ENCODE data around the gene CRACDL. TPM values are rescaled to one million over a fixed set of nuclear protein-coding genes. Genes with fewer than 3 reads are reported as not detected.

CRACDL gene
- total RNA-seq, 6 experiments from 2014 or later: not detected

DNA sequence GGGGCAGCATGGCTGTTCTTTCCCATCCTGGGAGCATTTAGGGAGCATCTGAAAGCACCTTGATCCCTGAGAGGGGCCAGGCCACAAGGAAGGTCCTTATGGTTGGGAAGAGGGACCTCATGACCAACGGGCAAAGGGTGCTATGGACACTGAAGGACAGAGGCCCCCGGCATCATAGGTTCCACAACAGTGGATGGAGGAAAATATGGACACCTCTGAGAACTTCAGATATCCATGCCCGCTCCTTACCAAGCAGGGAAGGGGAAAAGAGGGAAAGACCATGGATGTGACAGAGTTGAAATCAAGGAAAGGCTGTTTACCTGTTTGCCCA lies 111.0 kb downstream of the CRACDL start:
- Mint-ChIP-seq H3K9me3 (peaks cover 4% of the 10 kb centered on the region), H3K4me1 (ENCODE audit: low read depth) (no peaks in the 10 kb centered on the region), H3K27ac (no peak overlapping the region), H3K27me3 (ENCODE audit: insufficient read depth) (peaks cover 46% of the 10 kb centered on the region), H3K4me3 (no peak overlapping the region), H3K36me3 (ENCODE audit: low read depth) (peaks cover 4% of the 10 kb centered on the region)
- no peak for DNase-seq
- TF ChIP-seq, protein P1, sequence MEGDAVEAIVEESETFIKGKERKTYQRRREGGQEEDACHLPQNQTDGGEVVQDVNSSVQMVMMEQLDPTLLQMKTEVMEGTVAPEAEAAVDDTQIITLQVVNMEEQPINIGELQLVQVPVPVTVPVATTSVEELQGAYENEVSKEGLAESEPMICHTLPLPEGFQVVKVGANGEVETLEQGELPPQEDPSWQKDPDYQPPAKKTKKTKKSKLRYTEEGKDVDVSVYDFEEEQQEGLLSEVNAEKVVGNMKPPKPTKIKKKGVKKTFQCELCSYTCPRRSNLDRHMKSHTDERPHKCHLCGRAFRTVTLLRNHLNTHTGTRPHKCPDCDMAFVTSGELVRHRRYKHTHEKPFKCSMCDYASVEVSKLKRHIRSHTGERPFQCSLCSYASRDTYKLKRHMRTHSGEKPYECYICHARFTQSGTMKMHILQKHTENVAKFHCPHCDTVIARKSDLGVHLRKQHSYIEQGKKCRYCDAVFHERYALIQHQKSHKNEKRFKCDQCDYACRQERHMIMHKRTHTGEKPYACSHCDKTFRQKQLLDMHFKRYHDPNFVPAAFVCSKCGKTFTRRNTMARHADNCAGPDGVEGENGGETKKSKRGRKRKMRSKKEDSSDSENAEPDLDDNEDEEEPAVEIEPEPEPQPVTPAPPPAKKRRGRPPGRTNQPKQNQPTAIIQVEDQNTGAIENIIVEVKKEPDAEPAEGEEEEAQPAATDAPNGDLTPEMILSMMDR (IDR thresholded peaks at IDR 0.05): no peak

- H3K27me3 Mint-ChIP-seq (ENCODE audit: insufficient read depth): peaks cover 42% of the 10 kb centered on the region
- TF ChIP-seq, protein P1 (IDR thresholded peaks at IDR 0.05): no peak
- H3K4me1 Mint-ChIP-seq (ENCODE audit: low read depth): no peaks in the 10 kb centered on the region
- DNase-seq: no peak
- H3K4me3 Mint-ChIP-seq: no peak overlapping the region
- no peak overlapping the region for H3K27ac Mint-ChIP-seq
- peaks cover 4% of the 10 kb centered on the region for H3K9me3 Mint-ChIP-seq
- H3K36me3 Mint-ChIP-seq (ENCODE audit: low read depth): peaks cover 4% of the 10 kb centered on the region
Measured at GRCh38 chr2:98824256-98825019, 111.6 kb downstream of the CRACDL start.

DNA sequence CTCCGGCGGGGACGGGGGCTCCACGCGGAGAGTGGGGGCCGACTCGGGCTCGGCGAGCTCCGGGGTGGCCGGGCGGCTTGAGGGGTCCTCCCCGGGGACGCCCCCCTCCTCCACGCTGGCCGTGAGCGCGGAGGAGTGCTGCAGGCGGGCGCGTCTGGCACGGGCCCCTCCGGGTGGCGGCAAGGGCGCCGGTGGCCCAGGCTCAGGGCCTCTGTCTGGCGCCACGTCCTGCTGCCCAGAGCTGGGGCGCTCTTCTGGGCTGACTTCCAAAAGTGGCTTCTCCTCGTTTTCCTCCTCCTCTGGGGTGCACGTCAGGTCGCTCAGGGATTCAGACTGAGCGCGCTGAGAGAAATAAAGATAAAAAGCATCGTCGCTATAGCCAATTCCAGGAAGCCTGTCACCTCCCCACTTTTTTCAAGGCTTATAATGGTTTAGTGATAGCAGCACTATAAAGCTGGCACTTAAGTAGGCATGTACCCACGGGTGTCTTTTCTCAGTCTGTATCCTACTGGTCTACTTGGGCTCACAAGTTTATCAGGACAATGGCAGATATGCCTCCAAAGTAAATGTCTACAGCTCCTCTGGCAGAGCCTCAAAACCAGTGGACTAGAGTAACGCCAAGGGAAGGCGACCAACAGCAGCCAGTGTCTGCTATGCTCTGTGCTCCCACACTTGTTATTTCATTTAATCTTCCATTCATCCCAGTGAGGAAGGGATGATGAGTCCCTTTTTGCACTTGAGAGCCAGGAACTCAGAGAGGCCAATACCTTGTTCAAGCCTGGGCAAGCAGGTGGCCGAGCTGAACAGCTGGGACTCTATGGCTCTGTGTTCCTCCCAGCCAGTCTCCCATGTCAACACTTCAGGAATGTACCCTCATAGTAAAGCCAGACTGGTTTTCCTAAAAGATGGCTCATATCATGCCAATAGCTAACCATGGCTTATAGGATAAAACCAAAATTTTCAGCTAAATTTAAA lies 112.5 kb downstream of the CRACDL start:
- peaks cover 37% of the 10 kb centered on the region for H3K27me3 Mint-ChIP-seq (ENCODE audit: insufficient read depth)
- no peak overlapping the region for H3K4me3 Mint-ChIP-seq
- no peaks in the 10 kb centered on the region for H3K4me1 Mint-ChIP-seq (ENCODE audit: low read depth)
- TF ChIP-seq, protein P1 (IDR thresholded peaks at IDR 0.05): no peak
- H3K9me3 Mint-ChIP-seq: peaks cover 4% of the 10 kb centered on the region
- H3K36me3 Mint-ChIP-seq (ENCODE audit: low read depth): peaks cover 4% of the 10 kb centered on the region
- no peak overlapping the region for H3K27ac Mint-ChIP-seq
- DNase-seq: no peak

DNA sequence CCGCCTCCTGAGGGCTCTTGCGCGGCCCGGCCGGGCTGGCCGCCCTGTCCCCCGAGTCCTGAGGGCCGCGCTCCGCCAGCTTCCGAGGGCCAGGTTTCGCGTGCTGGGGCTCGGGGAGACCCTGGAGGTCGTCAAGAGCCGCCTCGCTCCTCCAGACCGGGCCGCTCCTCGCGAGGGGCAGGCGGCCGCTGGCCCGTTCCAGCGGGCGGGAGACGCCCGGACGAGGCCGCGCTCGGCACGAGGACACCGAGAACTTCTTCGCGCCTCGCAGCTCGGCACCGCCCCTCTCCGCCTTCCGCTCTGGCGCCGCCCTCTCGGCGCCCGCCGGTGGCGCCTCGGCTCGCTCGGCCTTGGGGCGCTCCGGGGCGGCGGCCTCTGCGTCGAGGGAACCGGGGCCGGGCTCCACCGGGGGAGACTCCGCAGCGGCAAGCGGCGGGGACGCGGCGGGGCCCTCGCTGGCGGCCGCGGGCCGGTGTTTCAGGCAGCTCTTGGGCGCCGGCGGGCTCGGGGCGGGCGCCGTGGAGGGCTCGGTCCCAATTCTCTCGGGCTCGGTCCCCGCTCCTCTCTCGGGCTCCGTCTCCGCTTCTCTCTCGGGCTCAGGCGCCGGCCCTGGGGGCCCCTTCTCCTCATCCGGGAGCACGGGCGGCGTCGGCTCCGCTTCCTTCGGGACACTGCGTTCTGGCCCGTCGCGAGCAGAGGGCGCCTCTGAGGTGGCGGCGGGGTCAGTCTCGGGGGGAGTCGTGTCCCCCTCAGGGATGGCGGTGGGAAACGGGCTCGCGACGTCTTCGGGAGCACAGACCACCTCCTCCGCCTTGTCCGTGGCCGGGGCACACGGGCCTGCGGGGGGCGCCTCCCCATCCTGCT lies 113.5 kb downstream of the CRACDL start:
- no peak for DNase-seq
- TF ChIP-seq, protein P1 (IDR thresholded peaks at IDR 0.05): no peak
- H3K27me3 Mint-ChIP-seq (ENCODE audit: insufficient read depth): peaks cover 29% of the 10 kb centered on the region
- H3K4me1 Mint-ChIP-seq (ENCODE audit: low read depth): no peaks in the 10 kb centered on the region
- H3K36me3 Mint-ChIP-seq (ENCODE audit: low read depth): peaks cover 4% of the 10 kb centered on the region
- no peak overlapping the region for H3K27ac Mint-ChIP-seq
- peaks cover 4% of the 10 kb centered on the region for H3K9me3 Mint-ChIP-seq
- H3K4me3 Mint-ChIP-seq: no peak overlapping the region

- Mint-ChIP-seq H3K4me1 (ENCODE audit: low read depth) (no peaks in the 10 kb centered on the region), H3K9me3 (peaks cover 4% of the 10 kb centered on the region), H3K27ac (no peak overlapping the region), H3K4me3 (no peak overlapping the region), H3K36me3 (ENCODE audit: low read depth) (peaks cover 4% of the 10 kb centered on the region), H3K27me3 (ENCODE audit: insufficient read depth) (peaks cover 25% of the 10 kb centered on the region)
- no peak for DNase-seq
- TF ChIP-seq, protein P1 (IDR thresholded peaks at IDR 0.05): no peak
Measured at GRCh38 chr2:98821629-98822135, 114.3 kb downstream of the CRACDL start.
